ENCODE data around the gene PHLDA1. TPM values are rescaled to one million over a fixed set of nuclear protein-coding genes. Genes with fewer than 3 reads are reported as not detected.

Gene PHLDA1
- total RNA-seq, 1 donor from 2014 or later = 40.3 TPM

- DNase-seq (ENCODE audit: extremely low spot score in 2 of 2) = no peak
- H3K9me3 ChIP-seq = no peaks in the 10 kb centered on the region
Measured at GRCh38 chr12:76012644-76013043, 18.9 kb downstream of the PHLDA1 start.

GRCh38 chr12:76010732-76011458, 20.7 kb downstream of the PHLDA1 start:
- DNase-seq (ENCODE audit: extremely low spot score in 2 of 2) = no peak
- Histone ChIP-seq H3K4me1 (no peaks in the 10 kb centered on the region), H3K36me3 (no peaks in the 10 kb centered on the region), H3K4me3 (no peak overlapping the region), H3K9me3 (no peaks in the 10 kb centered on the region), H3K27ac (no peak overlapping the region), H3K27me3 (no peaks in the 10 kb centered on the region)
- intact Hi-C loops (cut with DNase I) = no loop called here
- TF ChIP-seq POLR2A (IDR thresholded peaks at IDR 0.05) = no peak
- TF ChIP-seq POLR2AphosphoS5 (IDR thresholded peaks at IDR 0.05; ENCODE audit: insufficient read depth in 1 of 2, low read depth in 1 of 2) = no peak
- TF ChIP-seq CTCF (IDR thresholded peaks at IDR 0.05) = no peak

More at GRCh38 chr12:76012644-76013043, 18.9 kb downstream of the PHLDA1 start:
- no peaks in the 10 kb centered on the region for H3K27me3 ChIP-seq
- TF ChIP-seq POLR2A (IDR thresholded peaks at IDR 0.05) (no peak), CTCF (IDR thresholded peaks at IDR 0.05) (no peak), POLR2AphosphoS5 (IDR thresholded peaks at IDR 0.05; ENCODE audit: insufficient read depth in 1 of 2, low read depth in 1 of 2) (no peak)
- H3K4me3 ChIP-seq = no peak overlapping the region
- intact Hi-C loops (cut with DNase I) = no loop called here
- no peaks in the 10 kb centered on the region for H3K4me1 ChIP-seq
- H3K36me3 ChIP-seq = no peaks in the 10 kb centered on the region
- no peak overlapping the region for H3K27ac ChIP-seq

GRCh38 chr12:76008428-76008827, 23.1 kb downstream of the PHLDA1 start:
- no peak for TF ChIP-seq POLR2A (IDR thresholded peaks at IDR 0.05)
- no peak for TF ChIP-seq POLR2AphosphoS5 (IDR thresholded peaks at IDR 0.05; ENCODE audit: insufficient read depth in 1 of 2, low read depth in 1 of 2)
- no peaks in the 10 kb centered on the region for H3K9me3 ChIP-seq
- intact Hi-C loops (cut with DNase I) = no loop called here
- H3K4me1 ChIP-seq = no peaks in the 10 kb centered on the region
- H3K27ac ChIP-seq = no peak overlapping the region
- H3K27me3 ChIP-seq = no peaks in the 10 kb centered on the region
- H3K4me3 ChIP-seq = no peak overlapping the region
- H3K36me3 ChIP-seq = no peaks in the 10 kb centered on the region
- no peak for DNase-seq (ENCODE audit: extremely low spot score in 2 of 2)

GRCh38 chr12:76007640-76008039, 23.9 kb downstream of the PHLDA1 start:
- H3K27me3 ChIP-seq = no peaks in the 10 kb centered on the region
- intact Hi-C loops (cut with DNase I) = no loop called here
- no peak overlapping the region for H3K4me3 ChIP-seq
- TF ChIP-seq POLR2AphosphoS5 (IDR thresholded peaks at IDR 0.05; ENCODE audit: insufficient read depth in 1 of 2, low read depth in 1 of 2) = no peak
- TF ChIP-seq POLR2A (IDR thresholded peaks at IDR 0.05) = no peak
- TF ChIP-seq CTCF (IDR thresholded peaks at IDR 0.05) = no peak
- H3K36me3 ChIP-seq = no peaks in the 10 kb centered on the region
- H3K9me3 ChIP-seq = no peaks in the 10 kb centered on the region
- DNase-seq (ENCODE audit: extremely low spot score in 2 of 2) = no peak
- H3K27ac ChIP-seq = no peak overlapping the region
- H3K4me1 ChIP-seq = no peaks in the 10 kb centered on the region

- intact Hi-C loops (cut with DNase I) = no loop called here
- no peak for DNase-seq (ENCODE audit: extremely low spot score in 2 of 2)
- Histone ChIP-seq H3K4me1 (no peaks in the 10 kb centered on the region), H3K4me3 (no peak overlapping the region), H3K27ac (no peak overlapping the region), H3K9me3 (no peaks in the 10 kb centered on the region), H3K27me3 (no peaks in the 10 kb centered on the region), H3K36me3 (no peaks in the 10 kb centered on the region)
- no peak for TF ChIP-seq POLR2A (IDR thresholded peaks at IDR 0.05)
Measured at GRCh38 chr12:76006028-76006925, 25.3 kb downstream of the PHLDA1 start.

- H3K27ac ChIP-seq = no peak overlapping the region
- H3K4me1 ChIP-seq = no peaks in the 10 kb centered on the region
- H3K4me3 ChIP-seq = no peak overlapping the region
- H3K27me3 ChIP-seq = no peaks in the 10 kb centered on the region
- no peak for DNase-seq (ENCODE audit: extremely low spot score in 2 of 2)
- no peaks in the 10 kb centered on the region for H3K9me3 ChIP-seq
- intact Hi-C loops (cut with DNase I) = no loop called here
- TF ChIP-seq POLR2A (IDR thresholded peaks at IDR 0.05) (no peak), POLR2AphosphoS5 (IDR thresholded peaks at IDR 0.05; ENCODE audit: insufficient read depth in 1 of 2, low read depth in 1 of 2) (no peak), CTCF (IDR thresholded peaks at IDR 0.05) (no peak)
- H3K36me3 ChIP-seq = no peaks in the 10 kb centered on the region
Measured at GRCh38 chr12:76003355-76003638, 28.3 kb downstream of the PHLDA1 start.

Data from vagina (tissue), 2 donors.